ENCODE measurements around the gene ACP4.

The ACP4 gene

GRCh38 chr19:50826492-50827240 is 36.5 kb downstream of the ACP4 start:
- DNase-seq = no peak

- DNase-seq = no peak
Observed at GRCh38 chr19:50827476-50827875, 37.3 kb downstream of the ACP4 start.

- no peak for DNase-seq
Observed at GRCh38 chr19:50829801-50830200, 39.6 kb downstream of the ACP4 start.

GRCh38 chr19:50830266-50831025 is 40.2 kb downstream of the ACP4 start:
- DNase-seq = no peak

- DNase-seq = no peak
Observed at GRCh38 chr19:50831026-50831396, 40.8 kb downstream of the ACP4 start.

GRCh38 chr19:50832666-50833065 is 42.5 kb downstream of the ACP4 start:
- DNase-seq = no peak

- DNase-seq = no peak
Observed at GRCh38 chr19:50833117-50833801, 43.0 kb downstream of the ACP4 start, which contains the start of gene KLK15. Gene KLK15 (minus strand): TSS chr19:50833574. CDS start chr19:50831492, 2,082 bp downstream.

- DNase-seq = no peak
Observed at GRCh38 chr19:50833802-50834167, 43.6 kb downstream of the ACP4 start.

- no peak for DNase-seq
Observed at GRCh38 chr19:50835103-50835784, 45.0 kb downstream of the ACP4 start.

GRCh38 chr19:50835785-50836542 is 45.7 kb downstream of the ACP4 start:
- DNase-seq = peak; percentile 59

- no peak for DNase-seq
Observed at GRCh38 chr19:50836543-50837195, 46.5 kb downstream of the ACP4 start.

- DNase-seq = no peak
Observed at GRCh38 chr19:50837300-50837699, 47.1 kb downstream of the ACP4 start.

GRCh38 chr19:50838239-50838638 is 48.0 kb downstream of the ACP4 start:
- DNase-seq = no peak

GRCh38 chr19:50839712-50840655 is 49.8 kb downstream of the ACP4 start:
- DNase-seq = no peak

GRCh38 chr19:50842130-50842529 is 51.9 kb downstream of the ACP4 start:
- no peak for DNase-seq

- no peak for DNase-seq
Observed at GRCh38 chr19:50843205-50843604, 53.0 kb downstream of the ACP4 start.

GRCh38 chr19:50843701-50844221 is 53.5 kb downstream of the ACP4 start:
- DNase-seq = no peak

GRCh38 chr19:50844296-50844935 is 54.2 kb downstream of the ACP4 start:
- DNase-seq = no peak

Measured in CD4-positive, alpha-beta T cell treated with Interleukin-15 for 1 hour (primary cell).